Measurements from ENCODE around the gene CTXND2. TPM values are rescaled to one million over a fixed set of nuclear protein-coding genes. Genes with fewer than 3 reads are reported as not detected.
A peak's percentile ranks its signal among the peaks of the same experiment; 100 is the strongest.
"Not testable (repeated sequence)": the region's sequence is repeated elsewhere in the genome, so short reads cannot be mapped to it uniquely, and the experiment has no call there.

The CTXND2 gene
- total RNA-seq, 4 donors from 2014 or later = not detected

DNA sequence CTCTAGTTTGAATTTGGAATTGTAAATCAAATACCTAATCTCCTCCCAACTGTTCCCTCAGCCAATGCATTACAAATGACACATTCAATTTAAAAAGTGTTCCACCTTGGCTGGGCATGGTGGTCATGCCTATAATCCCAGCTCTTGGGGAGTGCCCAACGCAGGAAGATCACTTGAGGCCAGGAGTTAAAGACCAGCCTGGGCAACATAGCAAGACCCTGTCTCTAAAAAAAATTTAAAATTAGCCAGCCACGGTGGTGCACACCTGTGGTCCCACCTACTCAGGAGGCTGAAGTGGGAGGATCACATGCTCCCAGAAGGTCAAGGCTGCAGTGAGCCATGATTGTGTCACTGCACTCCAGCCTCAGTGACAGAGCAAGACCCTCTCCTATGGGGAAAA, 14.4 kb upstream of the CTXND2 start:
- TF ChIP-seq, protein P1, sequence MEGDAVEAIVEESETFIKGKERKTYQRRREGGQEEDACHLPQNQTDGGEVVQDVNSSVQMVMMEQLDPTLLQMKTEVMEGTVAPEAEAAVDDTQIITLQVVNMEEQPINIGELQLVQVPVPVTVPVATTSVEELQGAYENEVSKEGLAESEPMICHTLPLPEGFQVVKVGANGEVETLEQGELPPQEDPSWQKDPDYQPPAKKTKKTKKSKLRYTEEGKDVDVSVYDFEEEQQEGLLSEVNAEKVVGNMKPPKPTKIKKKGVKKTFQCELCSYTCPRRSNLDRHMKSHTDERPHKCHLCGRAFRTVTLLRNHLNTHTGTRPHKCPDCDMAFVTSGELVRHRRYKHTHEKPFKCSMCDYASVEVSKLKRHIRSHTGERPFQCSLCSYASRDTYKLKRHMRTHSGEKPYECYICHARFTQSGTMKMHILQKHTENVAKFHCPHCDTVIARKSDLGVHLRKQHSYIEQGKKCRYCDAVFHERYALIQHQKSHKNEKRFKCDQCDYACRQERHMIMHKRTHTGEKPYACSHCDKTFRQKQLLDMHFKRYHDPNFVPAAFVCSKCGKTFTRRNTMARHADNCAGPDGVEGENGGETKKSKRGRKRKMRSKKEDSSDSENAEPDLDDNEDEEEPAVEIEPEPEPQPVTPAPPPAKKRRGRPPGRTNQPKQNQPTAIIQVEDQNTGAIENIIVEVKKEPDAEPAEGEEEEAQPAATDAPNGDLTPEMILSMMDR (IDR thresholded peaks at IDR 0.05) = no peak
- TF ChIP-seq EP300 (IDR thresholded peaks at IDR 0.05) (no peak), POLR2A (IDR thresholded peaks at IDR 0.05) (no peak)
- Histone ChIP-seq H3K4me1 (peaks cover 0 to 37% (median 6%) of the 10 kb centered on the region in 4 donors), H3K27me3 (no peaks in the 10 kb centered on the region), H3K4me3 (no peak overlapping the region), H3K27ac (no peak overlapping the region), H3K36me3 (peaks cover 0 to 27% (median 0%) of the 10 kb centered on the region in 3 donors), H3K9me3 (no peaks in the 10 kb centered on the region)
- no peak for DNase-seq (ENCODE audit: low spot score in 2 of 2)
- WGBS, 2 donors = 95 to 100% methylated on average over 2 of the region's 2 CpGs

DNA sequence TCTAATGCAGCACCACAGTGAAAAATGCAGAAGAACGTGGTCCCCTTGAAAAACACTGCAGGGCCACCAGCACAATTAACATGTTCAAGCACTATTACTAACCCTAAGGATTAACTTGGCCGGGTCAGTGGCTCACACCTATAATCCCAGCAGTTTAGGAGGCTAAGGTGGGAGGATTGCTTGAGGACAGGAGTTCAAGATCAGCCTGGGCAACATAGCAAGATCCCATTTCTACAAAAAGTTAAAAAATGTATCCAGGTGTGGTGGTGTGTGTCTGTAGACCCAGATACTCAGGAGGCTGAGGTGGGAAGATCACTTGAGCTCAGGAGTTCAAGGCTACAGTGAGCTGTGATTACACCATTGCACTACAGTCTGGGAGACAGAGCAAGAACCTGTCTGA, 13.4 kb upstream of the CTXND2 start:
- H3K4me1 ChIP-seq = peaks cover 0 to 37% (median 6%) of the 10 kb centered on the region in 4 donors
- peaks cover 0 to 18% (median 0%) of the 10 kb centered on the region in 3 donors for H3K36me3 ChIP-seq
- 78 to 85% methylated on average over 2 of the region's 2 CpGs for WGBS, 2 donors
- no peaks in the 10 kb centered on the region for H3K9me3 ChIP-seq
- TF ChIP-seq EP300 (IDR thresholded peaks at IDR 0.05) = no peak
- no peak for DNase-seq (ENCODE audit: low spot score in 2 of 2)
- no peak overlapping the region for H3K4me3 ChIP-seq
- peak overlapping the region in 1 of 4 donors; percentile 39 for H3K27ac ChIP-seq
- H3K27me3 ChIP-seq = no peaks in the 10 kb centered on the region

DNA sequence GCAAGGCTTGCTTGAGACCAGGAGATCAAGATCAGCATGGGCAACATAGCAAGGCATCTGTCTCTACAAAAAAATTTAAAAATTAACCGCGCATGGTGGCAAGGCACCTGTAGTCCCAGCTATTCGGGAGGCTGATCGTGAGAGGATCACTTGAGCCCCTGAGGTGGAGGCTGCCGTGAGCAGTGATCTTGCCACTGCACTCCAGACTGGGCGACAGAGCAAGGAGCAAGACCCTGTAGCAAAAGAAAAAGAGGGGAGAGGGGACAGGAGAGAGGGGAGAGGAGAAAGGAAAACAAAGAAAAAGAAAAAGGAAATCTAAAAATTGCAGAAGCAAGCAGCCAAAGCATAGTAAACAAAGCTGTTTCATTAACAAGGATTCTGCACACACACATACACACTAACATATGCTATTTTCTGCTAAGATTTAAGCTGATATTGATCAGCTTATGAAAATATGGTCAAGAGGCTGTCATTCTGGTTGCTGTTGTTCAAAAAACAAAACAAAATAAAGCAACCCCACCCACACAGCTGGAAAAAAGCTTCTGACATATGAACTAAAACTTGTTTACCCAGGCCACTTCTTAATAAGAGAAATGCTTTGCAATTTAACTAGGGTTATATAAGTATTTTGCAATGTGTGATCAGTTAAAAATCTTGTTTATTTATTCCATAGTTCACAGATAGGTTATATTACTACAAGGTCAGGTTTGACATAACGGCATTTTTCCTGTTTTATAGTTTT, 12.3 kb upstream of the CTXND2 start:
- TF ChIP-seq, protein P1 (IDR thresholded peaks at IDR 0.05) = no peak
- TF ChIP-seq POLR2A (IDR thresholded peaks at IDR 0.05) (no peak), EP300 (IDR thresholded peaks at IDR 0.05) (no peak)
- Histone ChIP-seq H3K27me3 (no peaks in the 10 kb centered on the region), H3K4me3 (peak overlapping the region; percentile 20 to 96 (median 80)), H3K9me3 (no peaks in the 10 kb centered on the region), H3K36me3 (peaks cover 0 to 10% (median 0%) of the 10 kb centered on the region in 3 donors), H3K4me1 (peaks cover 0 to 37% (median 6%) of the 10 kb centered on the region in 4 donors), H3K27ac (peak overlapping the region; percentile 94 to 100 (median 98))
- 21 to 30% methylated on average over 7 of the region's 7 CpGs for WGBS, 2 donors
- no peak for DNase-seq (ENCODE audit: low spot score in 2 of 2)

DNA sequence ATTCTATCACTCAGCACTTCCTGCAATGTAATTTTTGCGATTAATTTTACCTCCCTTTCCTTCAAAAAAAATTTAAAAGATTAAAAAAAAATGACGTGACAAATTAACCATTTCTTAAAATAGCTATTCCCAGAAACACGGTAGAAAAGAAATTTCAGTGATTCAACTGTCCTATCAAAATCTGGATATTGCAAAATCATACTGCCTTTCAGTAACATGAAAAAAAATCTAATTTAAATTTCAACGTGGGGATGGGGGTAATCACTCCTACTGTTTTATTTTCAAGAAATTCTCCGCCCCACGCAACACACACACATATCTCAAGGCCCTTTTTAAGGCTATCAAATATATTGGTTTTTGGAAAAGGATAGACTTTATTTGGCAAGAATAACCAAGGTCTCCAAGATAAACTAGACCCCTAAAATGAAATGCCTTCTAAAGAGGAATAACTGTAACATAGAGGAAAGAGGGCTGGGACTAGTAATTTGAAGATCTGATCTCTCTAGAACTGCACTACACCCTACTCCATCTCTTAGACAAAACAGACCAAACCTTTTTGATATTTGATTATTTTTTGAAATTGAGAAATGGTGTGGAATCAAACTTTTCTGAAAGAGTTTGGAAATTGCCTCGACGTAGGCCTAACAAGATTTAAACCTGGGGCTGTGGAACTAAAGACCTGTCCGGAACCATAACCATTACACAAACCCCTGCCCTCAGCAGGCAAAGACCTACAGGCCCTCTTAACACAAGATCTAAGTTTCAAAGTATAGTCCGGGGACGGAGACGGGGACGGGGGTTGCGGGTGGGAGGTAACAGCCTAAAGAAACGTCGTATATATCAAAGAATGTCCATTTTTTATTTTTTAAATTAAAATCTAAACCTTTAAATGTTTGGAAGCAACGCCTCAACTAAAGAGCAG, 11.5 kb upstream of the CTXND2 start:
- Histone ChIP-seq H3K27ac (peak overlapping the region; percentile 94 to 100 (median 98)), H3K27me3 (no peaks in the 10 kb centered on the region), H3K9me3 (no peaks in the 10 kb centered on the region), H3K4me3 (peak overlapping the region; percentile 77 to 98 (median 89)), H3K36me3 (peaks cover 0 to 10% (median 0%) of the 10 kb centered on the region in 3 donors), H3K4me1 (peaks cover 0 to 35% (median 6%) of the 10 kb centered on the region in 4 donors)
- peak in 1 of 2 donors; percentile 23 for DNase-seq (ENCODE audit: low spot score in 2 of 2)
- 5% methylated on average over 17 of the region's 17 CpGs for WGBS, 2 donors
- TF ChIP-seq, protein P1 (IDR thresholded peaks at IDR 0.05) = no peak
- no peak for TF ChIP-seq POLR2A (IDR thresholded peaks at IDR 0.05)
- TF ChIP-seq EP300 (IDR thresholded peaks at IDR 0.05) = no peak

DNA sequence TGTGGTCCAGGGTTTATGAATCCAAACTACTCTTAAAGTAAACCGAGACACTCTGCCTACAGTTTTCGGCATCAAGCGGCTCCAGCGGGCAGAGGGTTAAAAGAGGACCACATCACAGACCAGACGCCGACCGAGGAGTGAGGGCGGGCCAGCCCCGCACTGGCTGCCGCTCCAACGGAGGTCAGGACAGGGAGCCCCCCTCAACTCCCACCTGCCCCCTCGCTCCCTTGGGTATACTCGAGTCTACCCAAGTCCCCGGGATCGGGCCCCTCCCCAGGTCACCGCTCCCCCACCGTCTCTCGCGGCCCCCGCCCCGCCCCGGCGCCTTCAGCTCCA, 10.8 kb upstream of the CTXND2 start:
- Histone ChIP-seq H3K9me3 (no peaks in the 10 kb centered on the region), H3K4me1 (peaks cover 0 to 32% (median 8%) of the 10 kb centered on the region in 4 donors), H3K36me3 (peaks cover 0 to 10% (median 0%) of the 10 kb centered on the region in 3 donors), H3K4me3 (peak overlapping the region; percentile 77 to 98 (median 89)), H3K27me3 (no peaks in the 10 kb centered on the region), H3K27ac (peak overlapping the region; percentile 94 to 100 (median 98))
- DNase-seq (ENCODE audit: low spot score in 2 of 2) = peak in 1 of 2 donors; percentile 47
- TF ChIP-seq, protein P1 (IDR thresholded peaks at IDR 0.05) = no peak
- no peak for TF ChIP-seq EP300 (IDR thresholded peaks at IDR 0.05)
- no peak for TF ChIP-seq POLR2A (IDR thresholded peaks at IDR 0.05)
- WGBS, 2 donors = 0 to 3% methylated on average over 13 to 21 of the region's 23 CpGs

DNA sequence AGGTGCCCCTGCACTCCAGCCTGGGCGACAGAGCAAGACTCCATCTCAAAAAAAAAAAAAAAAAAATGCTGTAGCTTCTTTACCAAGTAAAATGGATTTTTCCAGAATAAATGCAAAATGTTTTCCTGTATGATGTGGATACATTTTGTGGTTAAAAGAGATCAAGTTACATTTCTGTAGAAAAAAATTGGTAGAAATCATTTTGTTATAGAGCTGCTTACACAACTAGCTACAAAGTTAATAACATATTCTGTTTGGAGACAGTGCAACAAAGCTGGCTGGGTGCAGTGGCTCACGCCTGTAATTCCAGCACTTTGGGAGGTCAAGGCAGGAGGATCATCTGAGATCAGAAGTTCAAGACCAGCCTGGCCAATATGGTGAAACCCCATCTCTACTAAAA, 8.0 kb upstream of the CTXND2 start:
- WGBS, 2 donors = 75 to 77% methylated on average over 2 of the region's 2 CpGs
- H3K27ac ChIP-seq; H3K9me3 ChIP-seq; DNase-seq (ENCODE audit: low spot score in 2 of 2); H3K27me3 ChIP-seq; H3K4me3 ChIP-seq; H3K36me3 ChIP-seq: not testable (repeated sequence)
- H3K4me1 ChIP-seq = peaks cover 0 to 30% (median 8%) of the 10 kb centered on the region in 4 donors

Measured in tibial nerve (tissue), 4 donors.